Measurements from ENCODE around the gene ODF4.

ODF4 gene

GRCh38 chr17:8315764-8316217 is 23.8 kb upstream of the ODF4 start:
- Mint-ChIP-seq H3K27ac (no peak overlapping the region), H3K4me3 (no peak overlapping the region), H3K4me1 (ENCODE audit: low read depth) (no peaks in the 10 kb centered on the region), H3K36me3 (ENCODE audit: low read depth) (no peaks in the 10 kb centered on the region), H3K9me3 (no peaks in the 10 kb centered on the region), H3K27me3 (ENCODE audit: low read depth) (no peaks in the 10 kb centered on the region)
- DNase-seq (ENCODE audit: low spot score), result no peak

GRCh38 chr17:8318010-8318935 is 21.4 kb upstream of the ODF4 start:
- H3K27me3 Mint-ChIP-seq (ENCODE audit: low read depth), result peaks cover 3% of the 10 kb centered on the region
- H3K4me3 Mint-ChIP-seq, result no peak overlapping the region
- no peak for DNase-seq (ENCODE audit: low spot score)
- no peaks in the 10 kb centered on the region for H3K4me1 Mint-ChIP-seq (ENCODE audit: low read depth)
- H3K36me3 Mint-ChIP-seq (ENCODE audit: low read depth), result no peaks in the 10 kb centered on the region
- H3K27ac Mint-ChIP-seq, result no peak overlapping the region
- H3K9me3 Mint-ChIP-seq, result no peaks in the 10 kb centered on the region

DNA sequence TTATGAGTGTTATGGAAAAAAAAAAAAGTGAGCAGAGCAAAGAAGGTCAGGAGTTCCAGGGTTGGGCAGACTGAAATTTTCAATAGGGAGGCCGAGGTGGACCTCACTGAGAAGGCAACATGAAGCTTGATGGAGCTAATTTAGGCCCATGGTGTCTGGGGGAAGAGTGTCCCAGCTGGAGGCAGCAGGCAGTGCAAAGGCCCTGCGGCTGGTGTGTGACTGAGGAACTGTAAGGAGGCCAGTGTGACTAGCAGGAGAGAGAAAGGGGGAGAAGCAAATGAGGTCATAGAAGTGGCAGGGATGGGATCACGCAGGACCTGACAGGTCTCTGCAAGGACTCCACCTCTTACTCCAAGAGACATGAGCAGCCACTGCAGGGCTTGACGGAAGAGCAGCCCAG is 19.4 kb upstream of the ODF4 start:
- no peak for DNase-seq (ENCODE audit: low spot score)
- Mint-ChIP-seq H3K36me3 (ENCODE audit: low read depth) (no peaks in the 10 kb centered on the region), H3K4me3 (no peak overlapping the region), H3K4me1 (ENCODE audit: low read depth) (peaks cover 2% of the 10 kb centered on the region), H3K9me3 (no peaks in the 10 kb centered on the region), H3K27me3 (ENCODE audit: low read depth) (peaks cover 15% of the 10 kb centered on the region), H3K27ac (no peak overlapping the region)

GRCh38 chr17:8320990-8321389 is 18.6 kb upstream of the ODF4 start:
- no peak overlapping the region for H3K4me3 Mint-ChIP-seq
- no peaks in the 10 kb centered on the region for H3K9me3 Mint-ChIP-seq
- H3K27me3 Mint-ChIP-seq (ENCODE audit: low read depth), result peaks cover 22% of the 10 kb centered on the region
- H3K36me3 Mint-ChIP-seq (ENCODE audit: low read depth), result no peaks in the 10 kb centered on the region
- peaks cover 5% of the 10 kb centered on the region for H3K4me1 Mint-ChIP-seq (ENCODE audit: low read depth)
- DNase-seq (ENCODE audit: low spot score), result no peak
- no peak overlapping the region for H3K27ac Mint-ChIP-seq

DNA sequence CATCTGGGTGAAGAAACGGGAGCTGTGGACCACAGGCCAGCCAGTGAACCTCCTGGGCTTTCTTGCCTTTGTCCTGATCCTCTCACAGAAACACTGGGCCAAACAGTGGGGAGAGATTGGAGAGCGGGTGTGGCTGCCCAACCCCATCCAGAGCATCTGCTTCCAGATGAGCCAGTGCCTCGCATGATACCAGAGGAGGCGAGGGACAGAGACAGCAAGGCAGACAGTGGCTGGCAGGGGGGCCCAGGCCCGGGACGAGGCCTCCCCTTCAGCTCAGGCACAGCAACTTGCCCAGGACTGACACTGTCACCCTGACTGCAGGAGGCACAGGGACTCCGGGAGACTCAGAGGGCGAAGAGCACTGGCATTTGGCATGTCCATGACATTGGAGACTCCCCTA is 17.6 kb upstream of the ODF4 start:
- H3K4me1 Mint-ChIP-seq (ENCODE audit: low read depth), result peaks cover 12% of the 10 kb centered on the region

GRCh38 chr17:8324132-8324531 is 15.5 kb upstream of the ODF4 start:
- H3K27ac Mint-ChIP-seq, result no peak overlapping the region
- no peaks in the 10 kb centered on the region for H3K9me3 Mint-ChIP-seq
- no peaks in the 10 kb centered on the region for H3K36me3 Mint-ChIP-seq (ENCODE audit: low read depth)
- H3K4me3 Mint-ChIP-seq, result no peak overlapping the region
- peaks cover 48% of the 10 kb centered on the region for H3K27me3 Mint-ChIP-seq (ENCODE audit: low read depth)
- H3K4me1 Mint-ChIP-seq (ENCODE audit: low read depth), result peaks cover 12% of the 10 kb centered on the region
- no peak for DNase-seq (ENCODE audit: low spot score)

More for the DNA sequence above, 17.6 kb upstream of the ODF4 start:
- H3K36me3 Mint-ChIP-seq (ENCODE audit: low read depth), result no peaks in the 10 kb centered on the region
- H3K9me3 Mint-ChIP-seq, result no peaks in the 10 kb centered on the region
- no peak overlapping the region for H3K27ac Mint-ChIP-seq
- H3K27me3 Mint-ChIP-seq (ENCODE audit: low read depth), result peaks cover 30% of the 10 kb centered on the region
- DNase-seq (ENCODE audit: low spot score), result no peak
- no peak overlapping the region for H3K4me3 Mint-ChIP-seq

- no peaks in the 10 kb centered on the region for H3K36me3 Mint-ChIP-seq (ENCODE audit: low read depth)
- no peak for DNase-seq (ENCODE audit: low spot score)
- H3K27ac Mint-ChIP-seq, result no peak overlapping the region
- peaks cover 48% of the 10 kb centered on the region for H3K27me3 Mint-ChIP-seq (ENCODE audit: low read depth)
- no peak overlapping the region for H3K4me3 Mint-ChIP-seq
- peaks cover 12% of the 10 kb centered on the region for H3K4me1 Mint-ChIP-seq (ENCODE audit: low read depth)
- no peaks in the 10 kb centered on the region for H3K9me3 Mint-ChIP-seq
Measured at GRCh38 chr17:8324923-8325322, 14.7 kb upstream of the ODF4 start.

GRCh38 chr17:8326511-8327302 is 12.9 kb upstream of the ODF4 start:
- H3K36me3 Mint-ChIP-seq (ENCODE audit: low read depth), result no peaks in the 10 kb centered on the region
- peaks cover 48% of the 10 kb centered on the region for H3K27me3 Mint-ChIP-seq (ENCODE audit: low read depth)
- H3K9me3 Mint-ChIP-seq, result no peaks in the 10 kb centered on the region
- no peak for DNase-seq (ENCODE audit: low spot score)
- H3K27ac Mint-ChIP-seq, result no peak overlapping the region
- H3K4me3 Mint-ChIP-seq, result peak overlapping the region; percentile 71
- peaks cover 12% of the 10 kb centered on the region for H3K4me1 Mint-ChIP-seq (ENCODE audit: low read depth)

DNA sequence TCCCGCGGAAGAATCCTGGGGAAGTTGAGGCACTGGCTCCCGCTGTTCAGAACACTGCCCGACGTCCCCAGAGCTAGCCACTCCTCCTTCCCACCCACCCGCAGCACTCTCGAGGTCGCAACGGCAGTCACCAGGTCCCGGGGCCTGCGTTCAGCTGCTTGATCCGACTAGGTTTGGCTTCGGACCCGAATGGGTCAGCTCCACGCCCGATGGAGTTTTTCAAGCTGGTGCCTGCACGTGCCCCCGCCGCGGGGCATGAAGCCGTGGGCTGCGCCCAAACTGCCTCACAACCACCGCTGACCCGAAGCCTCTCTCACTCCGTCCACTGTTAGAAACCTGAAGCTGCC is 12.4 kb upstream of the ODF4 start:
- H3K36me3 Mint-ChIP-seq (ENCODE audit: low read depth), result no peaks in the 10 kb centered on the region
- H3K4me1 Mint-ChIP-seq (ENCODE audit: low read depth), result peaks cover 12% of the 10 kb centered on the region
- peaks cover 48% of the 10 kb centered on the region for H3K27me3 Mint-ChIP-seq (ENCODE audit: low read depth)
- DNase-seq (ENCODE audit: low spot score), result no peak
- peak overlapping the region; percentile 42 for H3K4me3 Mint-ChIP-seq
- H3K27ac Mint-ChIP-seq, result no peak overlapping the region
- H3K9me3 Mint-ChIP-seq, result no peaks in the 10 kb centered on the region

DNA sequence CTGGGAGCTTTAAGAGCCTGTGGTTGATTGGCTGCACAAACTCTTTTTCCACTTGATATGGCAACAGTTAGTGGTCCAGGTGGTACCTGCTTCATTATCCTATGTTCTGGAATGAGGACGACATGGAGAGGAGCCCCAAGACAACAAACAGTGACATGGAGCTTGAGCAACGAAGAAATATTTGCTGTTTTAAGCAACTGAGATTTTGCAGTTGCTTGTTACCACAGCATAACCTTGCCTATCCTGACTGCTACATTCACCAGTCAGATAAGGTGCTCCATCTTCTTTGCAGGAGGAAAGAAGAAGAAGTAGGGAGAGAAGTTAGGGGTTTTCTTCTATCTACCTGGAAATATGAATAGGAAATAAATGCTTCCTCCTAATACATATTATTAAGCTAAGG is 7.5 kb upstream of the ODF4 start:
- H3K27me3 Mint-ChIP-seq (ENCODE audit: low read depth), result peaks cover 18% of the 10 kb centered on the region
- H3K27ac Mint-ChIP-seq, result no peak overlapping the region
- no peaks in the 10 kb centered on the region for H3K36me3 Mint-ChIP-seq (ENCODE audit: low read depth)

GRCh38 chr17:8332688-8333087 is 7.0 kb upstream of the ODF4 start:
- H3K4me1 Mint-ChIP-seq (ENCODE audit: low read depth), result no peaks in the 10 kb centered on the region
- no peaks in the 10 kb centered on the region for H3K36me3 Mint-ChIP-seq (ENCODE audit: low read depth)
- no peak overlapping the region for H3K4me3 Mint-ChIP-seq
- H3K9me3 Mint-ChIP-seq, result no peaks in the 10 kb centered on the region
- no peak for DNase-seq (ENCODE audit: low spot score)
- H3K27ac Mint-ChIP-seq, result no peak overlapping the region
- peaks cover 12% of the 10 kb centered on the region for H3K27me3 Mint-ChIP-seq (ENCODE audit: low read depth)

More for the DNA sequence above, 7.5 kb upstream of the ODF4 start:
- no peaks in the 10 kb centered on the region for H3K9me3 Mint-ChIP-seq
- H3K4me3 Mint-ChIP-seq, result no peak overlapping the region
- DNase-seq (ENCODE audit: low spot score), result no peak
- H3K4me1 Mint-ChIP-seq (ENCODE audit: low read depth), result no peaks in the 10 kb centered on the region

DNA sequence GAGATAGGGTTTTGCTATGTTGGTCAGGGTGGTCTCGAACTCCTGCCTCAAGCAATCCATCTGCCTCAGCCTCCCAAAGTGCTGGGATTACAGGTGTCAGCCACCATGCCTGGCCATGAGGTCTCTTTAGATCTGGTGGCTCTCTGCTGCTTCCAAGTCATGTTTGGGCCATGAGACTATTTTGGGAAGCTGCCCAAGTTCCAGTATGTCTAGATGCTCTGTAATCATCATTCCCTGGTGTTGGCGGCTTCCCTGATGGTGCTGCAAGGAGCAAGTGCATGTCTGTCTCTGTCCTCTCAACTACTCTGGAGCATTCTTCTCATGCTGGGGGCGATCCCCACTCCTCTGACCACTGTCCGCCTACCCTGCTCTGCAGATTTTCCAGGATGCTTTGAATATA is 6.4 kb upstream of the ODF4 start:
- DNase-seq (ENCODE audit: low spot score), result no peak
- H3K4me1 Mint-ChIP-seq (ENCODE audit: low read depth), result peaks cover 3% of the 10 kb centered on the region
- H3K27me3 Mint-ChIP-seq (ENCODE audit: low read depth), result peaks cover 6% of the 10 kb centered on the region
- H3K9me3 Mint-ChIP-seq, result no peaks in the 10 kb centered on the region
- H3K36me3 Mint-ChIP-seq (ENCODE audit: low read depth), result no peaks in the 10 kb centered on the region
- H3K4me3 Mint-ChIP-seq, result no peak overlapping the region
- H3K27ac Mint-ChIP-seq, result no peak overlapping the region

DNA sequence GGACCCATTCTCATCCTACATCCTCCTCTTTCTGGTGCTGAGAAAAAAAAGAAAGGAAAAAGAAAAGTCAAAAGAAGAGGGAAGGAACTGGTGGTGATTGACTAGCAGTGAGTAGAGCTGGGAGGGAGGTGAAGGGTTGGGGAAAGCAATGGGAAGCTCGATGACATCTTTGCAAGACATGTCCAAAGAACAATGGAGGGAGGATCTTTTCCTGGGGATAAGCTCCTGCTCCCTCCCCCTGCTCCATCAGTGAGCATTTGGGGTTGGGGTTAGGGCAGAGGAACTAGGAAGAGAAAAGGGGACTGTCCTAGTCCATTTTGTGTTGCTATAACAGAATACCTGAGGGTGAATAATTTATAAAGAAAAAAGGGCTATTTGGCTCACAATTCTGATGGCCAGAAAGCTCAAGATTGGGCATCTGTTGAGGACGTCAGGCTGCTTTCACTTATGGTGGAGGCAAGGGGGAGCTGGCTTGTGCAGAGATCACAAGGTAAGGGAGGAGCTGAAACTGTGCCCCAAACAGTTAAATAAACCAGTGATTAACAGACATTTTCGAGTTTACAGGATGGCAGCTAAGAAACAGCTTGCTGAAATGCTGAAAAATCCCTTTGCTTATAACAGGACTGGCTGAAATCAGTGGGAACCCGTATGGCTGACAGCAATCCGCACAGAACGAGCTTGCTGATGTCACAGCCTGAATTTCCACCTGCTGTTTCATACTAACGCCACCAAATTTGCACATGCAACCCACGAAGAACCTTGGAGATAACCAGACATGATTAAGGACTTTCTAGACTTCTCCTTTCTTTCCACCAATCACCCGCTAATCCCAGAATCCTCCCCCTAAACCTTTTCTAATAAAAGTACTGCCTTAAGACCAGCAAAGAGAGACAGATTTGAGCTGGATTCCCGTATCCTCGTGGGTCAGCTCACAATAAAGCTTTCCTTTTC is 1.6 kb upstream of the ODF4 start:
- no peaks in the 10 kb centered on the region for H3K36me3 Mint-ChIP-seq (ENCODE audit: low read depth)
- H3K27ac Mint-ChIP-seq, result no peak overlapping the region
- no peak overlapping the region for H3K4me3 Mint-ChIP-seq
- peaks cover 5% of the 10 kb centered on the region for H3K4me1 Mint-ChIP-seq (ENCODE audit: low read depth)
- H3K27me3 Mint-ChIP-seq (ENCODE audit: low read depth), result peaks cover 4% of the 10 kb centered on the region
- no peak for DNase-seq (ENCODE audit: low spot score)
- H3K9me3 Mint-ChIP-seq, result no peaks in the 10 kb centered on the region
